Liver (tissue), 9 donors: ENCODE results near the gene LRCH4. TPM values are rescaled to one million over a fixed set of nuclear protein-coding genes. Genes with fewer than 3 reads are reported as not detected.

ENCODE experiments used
- DNase-seq: peaks from one replicate; pipeline ENCODE4 v3.0.0-alpha.2; 2017; ENCODE audit warnings: low spot score
- H3K27ac ChIP-seq, 2 donors: one replicate each; pipeline ENCODE4 v1.7.0; 2013; ENCODE audit warnings: inconsistent platforms in 2 of 2, low read length in 2 of 2, control low read depth in 1 of 2, low read depth in 1 of 2, mild to moderate bottlenecking in 1 of 2
- H3K27me3 ChIP-seq, 4 donors: one replicate each; pipeline versions ENCODE4 v1.6.1 to v1.7.0; 2013; ENCODE audit warnings: low read length in 3 of 4, inconsistent platforms in 1 of 4, mild to moderate bottlenecking in 1 of 4, moderate library complexity in 1 of 4; ENCODE audit not compliant: control insufficient read depth in 4 of 4, insufficient read depth in 4 of 4
- H3K36me3 ChIP-seq, 4 donors: one replicate each; pipeline versions ENCODE4 v1.6.1 to v1.7.0; 2013; ENCODE audit warnings: low read length in 3 of 4, mild to moderate bottlenecking in 3 of 4, low read depth in 1 of 4, moderate library complexity in 1 of 4; ENCODE audit not compliant: control insufficient read depth in 4 of 4, insufficient read depth in 3 of 4
- H3K4me1 ChIP-seq, 4 donors: one replicate each; pipeline versions ENCODE4 v1.6.1 to v1.7.0; 2013; ENCODE audit warnings: low read length in 3 of 4, mild to moderate bottlenecking in 3 of 4, moderate library complexity in 1 of 4; ENCODE audit not compliant: control insufficient read depth in 4 of 4, insufficient read depth in 4 of 4
- H3K4me3 ChIP-seq, 3 donors: one replicate each; pipeline versions ENCODE4 v1.6.1 to v1.7.0; 2013; ENCODE audit warnings: low read length in 3 of 3, control low read depth in 1 of 3, low read depth in 1 of 3, mild to moderate bottlenecking in 1 of 3
- H3K9ac ChIP-seq, 2 donors: one replicate each; pipeline ENCODE4 v1.7.0; 2013; ENCODE audit warnings: low read length in 2 of 2, mild to moderate bottlenecking in 2 of 2, moderate library complexity in 2 of 2, control low read depth in 1 of 2, low read depth in 1 of 2
- H3K9me3 ChIP-seq, 4 donors: one replicate each; pipeline versions ENCODE4 v1.6.1 to v1.7.0; 2013; ENCODE audit warnings: low read length in 3 of 4; ENCODE audit not compliant: control insufficient read depth in 4 of 4
- ATF3 ChIP-seq: IDR thresholded peaks from 2 replicates; pipeline ENCODE4 v1.6.1; 2016; ENCODE audit warnings: antibody characterized with exemption
- CTCF ChIP-seq: fragments of 150-350 bp; IDR thresholded peaks from 2 replicates; pipeline ENCODE4 v1.5.1; 2017; ENCODE audit warnings: improper control_type of control experiment, low read depth, low read length; ENCODE audit not compliant: missing input control
- EGR1 ChIP-seq, 2 donors: IDR thresholded peaks; 2 replicates each; pipeline ENCODE4 v1.6.1; 2016 to 2018; ENCODE audit warnings: antibody characterized with exemption in 2 of 2, low read depth in 2 of 2
- FOXA1 ChIP-seq: IDR thresholded peaks from 2 replicates; pipeline ENCODE4 v1.6.1; 2016; ENCODE audit warnings: antibody characterized with exemption
- FOXA2 ChIP-seq: IDR thresholded peaks from 2 replicates; pipeline ENCODE4 v1.6.1; 2016; ENCODE audit warnings: antibody characterized with exemption
- HNF4A ChIP-seq, 2 donors: conservative IDR thresholded peaks; 2 replicates each; pipeline ENCODE4 v1.6.1; 2016; ENCODE audit warnings: antibody characterized with exemption in 2 of 2, mild to moderate bottlenecking in 2 of 2
- HNF4G ChIP-seq: IDR thresholded peaks from 2 replicates; pipeline ENCODE4 v1.6.1; 2016; ENCODE audit warnings: antibody characterized with exemption
- JUND ChIP-seq, 2 donors: IDR thresholded peaks; 2 replicates each; pipeline ENCODE4 v1.6.1; 2016; ENCODE audit warnings: antibody characterized with exemption in 2 of 2
- NR2F2 ChIP-seq: IDR thresholded peaks from 2 replicates; pipeline ENCODE4 v1.6.1; 2016; ENCODE audit warnings: antibody characterized with exemption
- RAD21 ChIP-seq, 2 donors: IDR thresholded peaks; 2 replicates each; pipeline ENCODE4 v1.6.1; 2016; ENCODE audit warnings: antibody characterized with exemption in 2 of 2, mild to moderate bottlenecking in 2 of 2
- RXRA ChIP-seq, 2 donors: IDR thresholded peaks; 2 replicates each; pipeline ENCODE4 v1.6.1; 2017 to 2018; ENCODE audit warnings: antibody characterized with exemption in 2 of 2, mild to moderate bottlenecking in 1 of 2
- SP1 ChIP-seq: IDR thresholded peaks from 2 replicates; pipeline ENCODE4 v1.6.1; 2018; ENCODE audit warnings: antibody characterized with exemption, mild to moderate bottlenecking
- TAF1 ChIP-seq: conservative IDR thresholded peaks from 2 replicates; pipeline ENCODE4 v1.6.1; 2016; ENCODE audit warnings: antibody characterized with exemption, mild to moderate bottlenecking
- YY1 ChIP-seq: IDR thresholded peaks from 2 replicates; pipeline ENCODE4 v1.6.1; 2016; ENCODE audit warnings: antibody characterized with exemption, mild to moderate bottlenecking
- WGBS: extraction: QIAGEN DNeasy Blood & Tissue Kit; methylation state at CpG from one replicate; pipeline ENCODE4 v1.1.7; 2013; 5-methylcytosine and 5-hydroxymethylcytosine counted together
- polyA plus RNA-seq, 2 donors: library from polyadenylated mRNA; stranded (reverse) in 1 of 2; unstranded in 1 of 2; fragments of 200-250 nt in 1 of 2; fragments of >200 nt in 1 of 2; fragmentation: Nextera tagmentation in 1 of 2; extraction: Ambion mirVana in 1 of 2; gene quantifications; one replicate each; pipeline versions ENCODE4 v1.2.1 to v1.2.3, GENCODE V29; 2013 to 2015
- total RNA-seq, 2 donors: library from RNA; depleted of rRNA; stranded (reverse); fragments of >200 nt; gene quantifications; one replicate each; pipeline ENCODE4 v1.2.3, GENCODE V29; 2014
- TF ChIP-seq, protein P1 (sequence below): IDR thresholded peaks from 2 replicates; pipeline ENCODE4 v1.6.1; 2016; ENCODE audit warnings: antibody characterized with exemption
- TF ChIP-seq, protein P2 (sequence below): IDR thresholded peaks from 2 replicates; pipeline ENCODE4 v1.6.1; 2016; ENCODE audit warnings: antibody characterized with exemption, mild to moderate bottlenecking
- TF ChIP-seq, protein P3 (sequence below): IDR thresholded peaks from 2 replicates; pipeline ENCODE4 v1.6.1; 2016; ENCODE audit warnings: antibody characterized with exemption
- donor health status: healthy.
- donor health status: healthy.
- donor health status: healthy.
- donor health status: healthy.
- donor health status: healthy.

LRCH4 gene
- total and polyA plus RNA-seq, 4 donors, result 8.2 to 25.8 (median 13.0) TPM

- no peak overlapping the region for H3K27ac ChIP-seq
- H3K9ac ChIP-seq, result no peak overlapping the region
- H3K4me1 ChIP-seq, result peaks cover 0 to 11% (median 6%) of the 10 kb centered on the region in 4 donors
- no peaks in the 10 kb centered on the region for H3K27me3 ChIP-seq
- peaks cover 25 to 58% (median 32%) of the 10 kb centered on the region in 4 donors for H3K36me3 ChIP-seq
- no peaks in the 10 kb centered on the region for H3K9me3 ChIP-seq
- no peak overlapping the region for H3K4me3 ChIP-seq
- no peak for DNase-seq
- TF ChIP-seq NR2F2 (no peak), ATF3 (no peak), CTCF (no peak)
- 95% methylated on average over 14 of the region's 14 CpGs for WGBS
These were observed 8.4 kb downstream of the LRCH4 start for GRCh38 chr7:100577507-100577906.

DNA sequence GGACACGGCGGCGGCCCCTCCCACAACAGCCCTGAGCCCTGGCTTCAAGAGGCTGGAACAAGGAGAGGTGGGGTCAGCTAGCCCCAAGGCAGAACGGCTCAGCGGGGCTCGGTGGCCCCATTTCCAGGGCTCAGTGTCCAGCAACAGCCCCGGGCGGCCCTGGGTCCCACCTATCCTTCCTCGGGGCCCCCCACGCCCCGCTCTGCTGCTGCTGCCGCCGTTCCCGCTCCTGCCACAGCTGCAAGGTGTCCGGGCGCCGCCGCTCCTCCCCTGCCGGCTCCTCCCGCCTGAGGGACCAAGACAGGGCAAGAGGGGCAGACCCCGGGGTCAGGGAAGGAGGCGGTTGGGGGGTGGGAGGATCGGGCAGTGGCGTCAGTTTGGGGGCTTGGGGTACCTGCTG is 8.8 kb downstream of the LRCH4 start:
- no peak overlapping the region for H3K4me3 ChIP-seq
- no peak overlapping the region for H3K9ac ChIP-seq
- 96% methylated on average over 24 of the region's 24 CpGs for WGBS
- peaks cover 25 to 55% (median 32%) of the 10 kb centered on the region in 4 donors for H3K36me3 ChIP-seq
- H3K9me3 ChIP-seq, result no peaks in the 10 kb centered on the region
- no peak for TF ChIP-seq JUND (IDR thresholded peaks at IDR 0.05)
- TF ChIP-seq HNF4A (conservative IDR thresholded peaks at IDR 0.05), result no peak
- TF ChIP-seq RAD21 (IDR thresholded peaks at IDR 0.05), result no peak
- no peak for TF ChIP-seq NR2F2
- no peak for TF ChIP-seq YY1
- no peaks in the 10 kb centered on the region for H3K27me3 ChIP-seq
- no peak for DNase-seq
- H3K27ac ChIP-seq, result no peak overlapping the region
- H3K4me1 ChIP-seq, result peaks cover 0 to 7% (median 4%) of the 10 kb centered on the region in 4 donors

- Histone ChIP-seq H3K27ac (no peak overlapping the region), H3K36me3 (peaks cover 23 to 49% (median 28%) of the 10 kb centered on the region in 4 donors), H3K4me1 (peaks cover 0 to 11% (median 5%) of the 10 kb centered on the region in 4 donors), H3K27me3 (no peaks in the 10 kb centered on the region), H3K4me3 (no peak overlapping the region), H3K9ac (no peak overlapping the region), H3K9me3 (no peaks in the 10 kb centered on the region)
- DNase-seq, result no peak
- TF ChIP-seq JUND (IDR thresholded peaks at IDR 0.05) (no peak), FOXA1 (no peak), NR2F2 (no peak), SP1 (no peak), FOXA2 (no peak), RXRA (IDR thresholded peaks at IDR 0.05) (no peak), CTCF (no peak), TAF1 (no peak), HNF4A (conservative IDR thresholded peaks at IDR 0.05) (no peak), HNF4G (no peak), EGR1 (IDR thresholded peaks at IDR 0.05; ENCODE audit: low read depth in 2 of 2) (no peak)
- TF ChIP-seq, protein P1, sequence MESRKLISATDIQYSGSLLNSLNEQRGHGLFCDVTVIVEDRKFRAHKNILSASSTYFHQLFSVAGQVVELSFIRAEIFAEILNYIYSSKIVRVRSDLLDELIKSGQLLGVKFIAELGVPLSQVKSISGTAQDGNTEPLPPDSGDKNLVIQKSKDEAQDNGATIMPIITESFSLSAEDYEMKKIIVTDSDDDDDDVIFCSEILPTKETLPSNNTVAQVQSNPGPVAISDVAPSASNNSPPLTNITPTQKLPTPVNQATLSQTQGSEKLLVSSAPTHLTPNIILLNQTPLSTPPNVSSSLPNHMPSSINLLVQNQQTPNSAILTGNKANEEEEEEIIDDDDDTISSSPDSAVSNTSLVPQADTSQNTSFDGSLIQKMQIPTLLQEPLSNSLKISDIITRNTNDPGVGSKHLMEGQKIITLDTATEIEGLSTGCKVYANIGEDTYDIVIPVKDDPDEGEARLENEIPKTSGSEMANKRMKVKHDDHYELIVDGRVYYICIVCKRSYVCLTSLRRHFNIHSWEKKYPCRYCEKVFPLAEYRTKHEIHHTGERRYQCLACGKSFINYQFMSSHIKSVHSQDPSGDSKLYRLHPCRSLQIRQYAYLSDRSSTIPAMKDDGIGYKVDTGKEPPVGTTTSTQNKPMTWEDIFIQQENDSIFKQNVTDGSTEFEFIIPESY, result no peak
- TF ChIP-seq, protein P2, sequence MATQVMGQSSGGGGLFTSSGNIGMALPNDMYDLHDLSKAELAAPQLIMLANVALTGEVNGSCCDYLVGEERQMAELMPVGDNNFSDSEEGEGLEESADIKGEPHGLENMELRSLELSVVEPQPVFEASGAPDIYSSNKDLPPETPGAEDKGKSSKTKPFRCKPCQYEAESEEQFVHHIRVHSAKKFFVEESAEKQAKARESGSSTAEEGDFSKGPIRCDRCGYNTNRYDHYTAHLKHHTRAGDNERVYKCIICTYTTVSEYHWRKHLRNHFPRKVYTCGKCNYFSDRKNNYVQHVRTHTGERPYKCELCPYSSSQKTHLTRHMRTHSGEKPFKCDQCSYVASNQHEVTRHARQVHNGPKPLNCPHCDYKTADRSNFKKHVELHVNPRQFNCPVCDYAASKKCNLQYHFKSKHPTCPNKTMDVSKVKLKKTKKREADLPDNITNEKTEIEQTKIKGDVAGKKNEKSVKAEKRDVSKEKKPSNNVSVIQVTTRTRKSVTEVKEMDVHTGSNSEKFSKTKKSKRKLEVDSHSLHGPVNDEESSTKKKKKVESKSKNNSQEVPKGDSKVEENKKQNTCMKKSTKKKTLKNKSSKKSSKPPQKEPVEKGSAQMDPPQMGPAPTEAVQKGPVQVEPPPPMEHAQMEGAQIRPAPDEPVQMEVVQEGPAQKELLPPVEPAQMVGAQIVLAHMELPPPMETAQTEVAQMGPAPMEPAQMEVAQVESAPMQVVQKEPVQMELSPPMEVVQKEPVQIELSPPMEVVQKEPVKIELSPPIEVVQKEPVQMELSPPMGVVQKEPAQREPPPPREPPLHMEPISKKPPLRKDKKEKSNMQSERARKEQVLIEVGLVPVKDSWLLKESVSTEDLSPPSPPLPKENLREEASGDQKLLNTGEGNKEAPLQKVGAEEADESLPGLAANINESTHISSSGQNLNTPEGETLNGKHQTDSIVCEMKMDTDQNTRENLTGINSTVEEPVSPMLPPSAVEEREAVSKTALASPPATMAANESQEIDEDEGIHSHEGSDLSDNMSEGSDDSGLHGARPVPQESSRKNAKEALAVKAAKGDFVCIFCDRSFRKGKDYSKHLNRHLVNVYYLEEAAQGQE, result no peak
- TF ChIP-seq, protein P3, sequence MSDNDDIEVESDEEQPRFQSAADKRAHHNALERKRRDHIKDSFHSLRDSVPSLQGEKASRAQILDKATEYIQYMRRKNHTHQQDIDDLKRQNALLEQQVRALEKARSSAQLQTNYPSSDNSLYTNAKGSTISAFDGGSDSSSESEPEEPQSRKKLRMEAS, result no peak
- WGBS, result 95% methylated on average over 13 of the region's 13 CpGs
These were observed 9.4 kb downstream of the LRCH4 start for GRCh38 chr7:100576384-100576993.
